Measurements from ENCODE around the gene INSYN2B. TPM values are rescaled to one million over a fixed set of nuclear protein-coding genes. Genes with fewer than 3 reads are reported as not detected.

The INSYN2B gene
- total RNA-seq, 2 experiments from 2014 or later, result not detected

GRCh38 chr5:169992789-169993484 is 12.6 kb upstream of the INSYN2B start:
- POLR2A ChIA-PET, result no interaction called here
- peaks cover 2% of the 10 kb centered on the region for H3K4me1 Mint-ChIP-seq
- no peaks in the 10 kb centered on the region for H3K27me3 Mint-ChIP-seq
- no peak overlapping the region for H3K4me3 Mint-ChIP-seq
- no peak overlapping the region for H3K27ac Mint-ChIP-seq
- H3K36me3 Mint-ChIP-seq, result peaks cover 32% of the 10 kb centered on the region
- ATAC-seq (ENCODE audit: low read depth), result no peak
- no peak for DNase-seq
- H3K9me3 Mint-ChIP-seq, result no peaks in the 10 kb centered on the region

GRCh38 chr5:169991115-169991869 is 11.0 kb upstream of the INSYN2B start:
- ATAC-seq (ENCODE audit: low read depth) (no peak), DNase-seq (no peak)
- peaks cover 38% of the 10 kb centered on the region for H3K36me3 Mint-ChIP-seq
- no peak overlapping the region for H3K4me3 Mint-ChIP-seq
- POLR2A ChIA-PET, result no interaction called here
- H3K9me3 Mint-ChIP-seq, result no peaks in the 10 kb centered on the region
- H3K4me1 Mint-ChIP-seq, result peaks cover 3% of the 10 kb centered on the region
- no peak overlapping the region for H3K27ac Mint-ChIP-seq
- no peaks in the 10 kb centered on the region for H3K27me3 Mint-ChIP-seq

- ATAC-seq (ENCODE audit: low read depth), result no peak
- H3K36me3 Mint-ChIP-seq, result peaks cover 41% of the 10 kb centered on the region
- H3K27me3 Mint-ChIP-seq, result no peaks in the 10 kb centered on the region
- no peaks in the 10 kb centered on the region for H3K9me3 Mint-ChIP-seq
- no peak for DNase-seq
- POLR2A ChIA-PET, result no interaction called here
- no peak overlapping the region for H3K4me3 Mint-ChIP-seq
- H3K4me1 Mint-ChIP-seq, result peaks cover 3% of the 10 kb centered on the region
- H3K27ac Mint-ChIP-seq, result no peak overlapping the region
Observed at GRCh38 chr5:169989365-169989764, 9.1 kb upstream of the INSYN2B start.

- H3K4me1 Mint-ChIP-seq, result peaks cover 3% of the 10 kb centered on the region
- H3K4me3 Mint-ChIP-seq, result no peak overlapping the region
- no peaks in the 10 kb centered on the region for H3K9me3 Mint-ChIP-seq
- no peak for DNase-seq
- no peak overlapping the region for H3K27ac Mint-ChIP-seq
- H3K36me3 Mint-ChIP-seq, result peaks cover 40% of the 10 kb centered on the region
- H3K27me3 Mint-ChIP-seq, result no peaks in the 10 kb centered on the region
- POLR2A ChIA-PET, result no interaction called here
- no peak for ATAC-seq (ENCODE audit: low read depth)
Observed at GRCh38 chr5:169988947-169989346, 8.7 kb upstream of the INSYN2B start.

GRCh38 chr5:169988206-169988605 is 7.9 kb upstream of the INSYN2B start:
- Mint-ChIP-seq H3K36me3 (peaks cover 46% of the 10 kb centered on the region), H3K27ac (no peak overlapping the region), H3K9me3 (no peaks in the 10 kb centered on the region), H3K4me1 (peaks cover 3% of the 10 kb centered on the region), H3K27me3 (no peaks in the 10 kb centered on the region), H3K4me3 (no peak overlapping the region)
- DNase-seq (no peak), ATAC-seq (ENCODE audit: low read depth) (no peak)
- POLR2A ChIA-PET, result no interaction called here

GRCh38 chr5:169979871-169980270 is 424 bp downstream of the INSYN2B start:
- Mint-ChIP-seq H3K9me3 (no peaks in the 10 kb centered on the region), H3K27ac (no peak overlapping the region), H3K27me3 (no peaks in the 10 kb centered on the region), H3K4me1 (peaks cover 5% of the 10 kb centered on the region), H3K36me3 (peaks cover 24% of the 10 kb centered on the region), H3K4me3 (no peak overlapping the region)
- POLR2A ChIA-PET, result no interaction called here
- no peak for DNase-seq
- no peak for ATAC-seq (ENCODE audit: low read depth)

- no peak overlapping the region for H3K27ac Mint-ChIP-seq
- no peaks in the 10 kb centered on the region for H3K9me3 Mint-ChIP-seq
- no peak for ATAC-seq (ENCODE audit: low read depth)
- peaks cover 5% of the 10 kb centered on the region for H3K4me1 Mint-ChIP-seq
- H3K4me3 Mint-ChIP-seq, result no peak overlapping the region
- H3K36me3 Mint-ChIP-seq, result peaks cover 18% of the 10 kb centered on the region
- POLR2A ChIA-PET, result no interaction called here
- DNase-seq, result no peak
- H3K27me3 Mint-ChIP-seq, result no peaks in the 10 kb centered on the region
Observed at GRCh38 chr5:169978714-169979113, 1.6 kb downstream of the INSYN2B start.

GRCh38 chr5:169974121-169974770 is 6.0 kb downstream of the INSYN2B start:
- H3K4me3 Mint-ChIP-seq, result no peak overlapping the region
- no peak for DNase-seq
- H3K9me3 Mint-ChIP-seq, result no peaks in the 10 kb centered on the region
- no peaks in the 10 kb centered on the region for H3K27me3 Mint-ChIP-seq
- no peak overlapping the region for H3K27ac Mint-ChIP-seq
- peaks cover 7% of the 10 kb centered on the region for H3K36me3 Mint-ChIP-seq
- no peaks in the 10 kb centered on the region for H3K4me1 Mint-ChIP-seq
- POLR2A ChIA-PET, result no interaction called here
- no peak for ATAC-seq (ENCODE audit: low read depth)

- ATAC-seq (ENCODE audit: low read depth) (no peak), DNase-seq (no peak)
- H3K4me1 Mint-ChIP-seq, result no peaks in the 10 kb centered on the region
- H3K27ac Mint-ChIP-seq, result no peak overlapping the region
- peaks cover 10% of the 10 kb centered on the region for H3K36me3 Mint-ChIP-seq
- H3K9me3 Mint-ChIP-seq, result no peaks in the 10 kb centered on the region
- H3K4me3 Mint-ChIP-seq, result no peak overlapping the region
- no peaks in the 10 kb centered on the region for H3K27me3 Mint-ChIP-seq
- POLR2A ChIA-PET, result no interaction called here
Observed at GRCh38 chr5:169973056-169973455, 7.2 kb downstream of the INSYN2B start.

GRCh38 chr5:169971780-169972179 is 8.5 kb downstream of the INSYN2B start:
- Mint-ChIP-seq H3K36me3 (peaks cover 16% of the 10 kb centered on the region), H3K27ac (no peak overlapping the region), H3K9me3 (no peaks in the 10 kb centered on the region), H3K4me3 (no peak overlapping the region), H3K27me3 (no peaks in the 10 kb centered on the region), H3K4me1 (no peaks in the 10 kb centered on the region)
- POLR2A ChIA-PET, result no interaction called here
- no peak for DNase-seq
- no peak for ATAC-seq (ENCODE audit: low read depth)

- Mint-ChIP-seq H3K27me3 (no peaks in the 10 kb centered on the region), H3K4me1 (no peaks in the 10 kb centered on the region), H3K4me3 (no peak overlapping the region), H3K9me3 (no peaks in the 10 kb centered on the region), H3K36me3 (peaks cover 16% of the 10 kb centered on the region), H3K27ac (no peak overlapping the region)
- POLR2A ChIA-PET, result interaction anchor here (0.7 kb wide), 1 partner anchor 48 kb away, joined by 3 read pairs; no protein-coding TSS in a partner anchor
- DNase-seq (no peak), ATAC-seq (ENCODE audit: low read depth) (no peak)
Observed at GRCh38 chr5:169970911-169971765, 9.2 kb downstream of the INSYN2B start.

GRCh38 chr5:169970339-169970738 is 10.0 kb downstream of the INSYN2B start:
- Mint-ChIP-seq H3K27ac (no peak overlapping the region), H3K4me1 (no peaks in the 10 kb centered on the region), H3K4me3 (no peak overlapping the region), H3K27me3 (no peaks in the 10 kb centered on the region), H3K36me3 (peaks cover 15% of the 10 kb centered on the region), H3K9me3 (no peaks in the 10 kb centered on the region)
- POLR2A ChIA-PET, result no interaction called here
- ATAC-seq (ENCODE audit: low read depth) (no peak), DNase-seq (no peak)

GRCh38 chr5:169964246-169964645 is 16.0 kb downstream of the INSYN2B start:
- H3K27ac Mint-ChIP-seq, result no peak overlapping the region
- DNase-seq (no peak), ATAC-seq (ENCODE audit: low read depth) (no peak)
- no peaks in the 10 kb centered on the region for H3K4me1 Mint-ChIP-seq
- no peaks in the 10 kb centered on the region for H3K9me3 Mint-ChIP-seq
- H3K27me3 Mint-ChIP-seq, result no peaks in the 10 kb centered on the region
- H3K4me3 Mint-ChIP-seq, result no peak overlapping the region
- POLR2A ChIA-PET, result no interaction called here
- H3K36me3 Mint-ChIP-seq, result peaks cover 15% of the 10 kb centered on the region
